B cell (primary cell): ENCODE data around the gene LRRN2. TPM values are rescaled to one million over a fixed set of nuclear protein-coding genes. Genes with fewer than 3 reads are reported as not detected.

ENCODE experiments used
- ATAC-seq: fragments of 200-7000 bp; cut with Tn5 transposase; one replicate; pipeline ENCODE4 v1.10.0; 2021; ENCODE audit warnings: low read depth, mild to moderate bottlenecking, moderate number of reproducible peaks, moderate library complexity
- CTCF ChIA-PET: fragments of 350-600 bp; sonication (Branson Sonifier 250); formaldehyde crosslinking; loops from one replicate; lab custom pipeline; 2021; ENCODE audit warnings: antibody characterized with exemption, inconsistent platforms; lab: Charles Lee
- POLR2A ChIA-PET: fragments of 350-600 bp; sonication (Branson Sonifier 250); formaldehyde crosslinking; loops from one replicate; lab custom pipeline; 2021; ENCODE audit warnings: antibody characterized with exemption; lab: Charles Lee
- DNase-seq: peaks from one replicate; pipeline ENCODE4 v3.0.0; 2013
- H2AFZ ChIP-seq: 2 replicates; pipeline ENCODE4 v1.6.1; 2012; ENCODE audit warnings: mild to moderate bottlenecking, low read depth, low read length; ENCODE audit not compliant: insufficient read depth, poor library complexity, severe bottlenecking
- H3K27ac ChIP-seq, 2 donors: 1 replicate in 1 of 2; 2 replicates in 1 of 2; pipeline ENCODE4 v1.5.1; 2012 to 2013; ENCODE audit warnings: low read length in 2 of 2, mild to moderate bottlenecking in 2 of 2, moderate library complexity in 1 of 2
- H3K27me3 ChIP-seq, 4 experiments: fragments of 200-600 bp in 1 of 4; sonication (generic) in 1 of 4; replicated peaks in 1 of 4; 1 replicate in 2 of 4; 2 replicates in 2 of 4; pipeline versions ENCODE4 v1.6.1 to v1.7.0; 2013 to 2016; ENCODE audit warnings: low read length in 3 of 4, mild to moderate bottlenecking in 2 of 4, mixed read lengths in 1 of 4, moderate library complexity in 1 of 4; ENCODE audit not compliant: insufficient read depth in 4 of 4, control insufficient read depth in 3 of 4; ENCODE audit errors: control extremely low read depth in 1 of 4
- H3K36me3 ChIP-seq, 2 experiments: replicated peaks in 1 of 2; 1 replicate in 1 of 2; 2 replicates in 1 of 2; pipeline versions ENCODE4 v1.6.1 to v1.7.1; 2013; ENCODE audit warnings: low read length in 1 of 2; ENCODE audit not compliant: insufficient read depth in 2 of 2, control insufficient read depth in 1 of 2; ENCODE audit errors: control extremely low read depth in 1 of 2, extremely low read depth in 1 of 2
- H3K4me1 ChIP-seq, 2 donors: fragments of 200-600 bp in 1 of 2; sonication (generic) in 1 of 2; 1 replicate in 1 of 2; 2 replicates in 1 of 2; pipeline versions ENCODE4 v1.5.1 to v1.6.1; 2013 to 2017; ENCODE audit warnings: low read length in 2 of 2; ENCODE audit not compliant: control insufficient read depth in 2 of 2, insufficient read depth in 2 of 2
- H3K4me2 ChIP-seq: replicated peaks from 2 replicates; pipeline ENCODE3; 2012; ENCODE audit warnings: mild to moderate bottlenecking, low read depth, low read length; ENCODE audit not compliant: poor library complexity, severe bottlenecking
- H3K4me3 ChIP-seq, 5 experiments: fragments of 200-600 bp in 1 of 5; sonication (generic) in 1 of 5; 1 replicate in 3 of 5; 2 replicates in 2 of 5; pipeline versions ENCODE4 v1.5.1 to v1.7.0; 2011 to 2016; ENCODE audit warnings: low read length in 4 of 5, mild to moderate bottlenecking in 4 of 5, low read depth in 2 of 5, control low read depth in 1 of 5, moderate library complexity in 1 of 5; ENCODE audit not compliant: insufficient read depth in 1 of 5; ENCODE audit errors: control extremely low read depth in 1 of 5, extremely low read depth in 1 of 5
- H3K79me2 ChIP-seq: fragments of 200-600 bp; sonication (generic); one replicate; pipeline ENCODE4 v1.6.0; 2016; ENCODE audit warnings: low read length; ENCODE audit not compliant: control insufficient read depth, insufficient read depth
- H3K9ac ChIP-seq: fragments of 200-600 bp; sonication (generic); 2 replicates; pipeline ENCODE4 v1.6.1; 2017; ENCODE audit warnings: mild to moderate bottlenecking, low read length, moderate library complexity
- H3K9me3 ChIP-seq, 3 donors: one replicate each; pipeline versions ENCODE4 v1.6.1 to v1.7.1; 2013; ENCODE audit warnings: low read length in 2 of 3; ENCODE audit not compliant: control insufficient read depth in 2 of 3, insufficient read depth in 1 of 3; ENCODE audit errors: control extremely low read depth in 1 of 3
- H4K20me1 ChIP-seq: 2 replicates; pipeline ENCODE4 v1.6.0; 2012; ENCODE audit warnings: mild to moderate bottlenecking, low read length; ENCODE audit not compliant: insufficient read depth, control insufficient read depth, poor library complexity, severe bottlenecking
- H3K27ac Mint-ChIP-seq: one replicate; pipeline ENCODE4 v1.8.0; 2021; ENCODE audit warnings: mixed read lengths
- H3K27me3 Mint-ChIP-seq: one replicate; pipeline ENCODE4 v1.8.0; 2021; ENCODE audit warnings: mixed read lengths
- H3K4me1 Mint-ChIP-seq: one replicate; pipeline ENCODE4 v1.8.0; 2021; ENCODE audit warnings: mixed read lengths
- H3K4me3 Mint-ChIP-seq: one replicate; pipeline ENCODE4 v1.8.0; 2021; ENCODE audit warnings: mixed read lengths
- H3K9me3 Mint-ChIP-seq: one replicate; pipeline ENCODE4 v1.8.0; 2022; ENCODE audit warnings: mixed read lengths; ENCODE audit not compliant: insufficient read depth
- EZH2 ChIP-seq: IDR thresholded peaks from 2 replicates; pipeline ENCODE4 v1.6.1; 2012; ENCODE audit warnings: borderline replicate concordance, low read depth, mild to moderate bottlenecking, moderate library complexity, low read length; ENCODE audit not compliant: insufficient read depth, poor library complexity, severe bottlenecking
- WGBS: methylation state at CpG from one replicate; pipeline ENCODE4 v1.1.5; 2013; ENCODE audit warnings: missing lambda C conversion rate; ENCODE audit not compliant: insufficient coverage; 5-methylcytosine and 5-hydroxymethylcytosine counted together
- intact Hi-C: fragments of 100-400 bp; cut with micrococcal nuclease; formaldehyde crosslinking; loops from one replicate; pipeline ENCODE4 v1.10.0; 2022
- polyA plus RNA-seq: library from polyadenylated mRNA; depleted of rRNA; stranded (reverse); fragments of >200 nt; gene quantifications from 2 replicates; pipeline ENCODE4 v1.2.3, GENCODE V29; 2012
- total RNA-seq, 2 donors: library from RNA; stranded (reverse); fragments of 120-200 nt in 1 of 2; gene quantifications; 1 replicate in 1 of 2; 2 replicates in 1 of 2; pipeline versions ENCODE4 v1.2.3 to v1.2.4, GENCODE V29; 2013 to 2022
- TF ChIP-seq, protein P1 (sequence below): fragments of 200-600 bp; IDR thresholded peaks from one replicate; pipeline ENCODE4 v1.8.0; 2022; ENCODE audit warnings: antibody characterized with exemption, mild to moderate bottlenecking

The LRRN2 gene
- total and polyA plus RNA-seq, 2 donors (not counting 1 experiment from before 2014, with no cell fraction given), result not detected

DNA sequence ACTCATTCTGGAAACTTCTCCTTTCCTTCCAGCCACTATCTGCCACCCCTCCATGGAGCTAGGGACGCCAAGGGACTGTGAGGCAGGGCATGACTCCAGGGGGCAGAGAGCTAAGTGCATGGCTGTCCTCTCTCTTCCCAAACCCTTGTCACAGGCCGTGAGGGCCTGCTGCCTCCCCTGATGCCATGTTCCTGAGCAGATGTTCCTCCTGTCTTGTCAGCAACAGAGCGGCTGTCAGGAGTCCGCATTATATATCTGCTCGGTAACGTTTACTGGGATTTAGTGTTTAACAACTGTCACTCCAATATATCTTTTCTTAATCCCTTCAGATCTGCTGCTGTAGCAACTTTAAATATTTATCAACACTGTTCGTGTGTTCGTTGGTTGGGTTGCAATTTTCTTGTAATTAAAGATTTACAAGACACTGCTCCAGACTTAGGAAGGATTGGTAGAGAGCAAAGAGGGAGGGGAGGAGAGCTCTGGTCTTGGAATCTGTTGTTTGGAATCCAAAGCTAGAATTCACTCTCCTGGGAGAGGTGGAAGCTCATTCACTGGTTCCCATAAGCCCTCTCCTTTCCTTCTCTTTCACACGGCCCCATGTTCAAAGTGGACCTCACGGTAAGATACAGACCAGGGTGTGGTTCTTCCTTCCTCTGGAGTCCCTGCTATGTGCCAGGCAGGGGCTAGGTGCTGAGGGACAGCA lies 93.1 kb downstream of the LRRN2 start:
- Mint-ChIP-seq H3K4me1 (peaks cover 12% of the 10 kb centered on the region), H3K27ac (no peak overlapping the region), H3K4me3 (no peak overlapping the region), H3K27me3 (no peaks in the 10 kb centered on the region), H3K9me3 (no peaks in the 10 kb centered on the region)
- no peak overlapping the region for H3K27ac ChIP-seq
- WGBS, result 85% methylated on average over 3 of the region's 10 CpGs
- no peak for ATAC-seq
- H3K9me3 ChIP-seq, result no peaks in the 10 kb centered on the region
- no peak overlapping the region for H2AFZ ChIP-seq
- no peak for TF ChIP-seq EZH2
- TF ChIP-seq, protein P1, sequence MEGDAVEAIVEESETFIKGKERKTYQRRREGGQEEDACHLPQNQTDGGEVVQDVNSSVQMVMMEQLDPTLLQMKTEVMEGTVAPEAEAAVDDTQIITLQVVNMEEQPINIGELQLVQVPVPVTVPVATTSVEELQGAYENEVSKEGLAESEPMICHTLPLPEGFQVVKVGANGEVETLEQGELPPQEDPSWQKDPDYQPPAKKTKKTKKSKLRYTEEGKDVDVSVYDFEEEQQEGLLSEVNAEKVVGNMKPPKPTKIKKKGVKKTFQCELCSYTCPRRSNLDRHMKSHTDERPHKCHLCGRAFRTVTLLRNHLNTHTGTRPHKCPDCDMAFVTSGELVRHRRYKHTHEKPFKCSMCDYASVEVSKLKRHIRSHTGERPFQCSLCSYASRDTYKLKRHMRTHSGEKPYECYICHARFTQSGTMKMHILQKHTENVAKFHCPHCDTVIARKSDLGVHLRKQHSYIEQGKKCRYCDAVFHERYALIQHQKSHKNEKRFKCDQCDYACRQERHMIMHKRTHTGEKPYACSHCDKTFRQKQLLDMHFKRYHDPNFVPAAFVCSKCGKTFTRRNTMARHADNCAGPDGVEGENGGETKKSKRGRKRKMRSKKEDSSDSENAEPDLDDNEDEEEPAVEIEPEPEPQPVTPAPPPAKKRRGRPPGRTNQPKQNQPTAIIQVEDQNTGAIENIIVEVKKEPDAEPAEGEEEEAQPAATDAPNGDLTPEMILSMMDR, result no peak
- DNase-seq, result no peak
- intact Hi-C loops, result no loop called here
- H3K4me2 ChIP-seq, result no peak overlapping the region
- CTCF ChIA-PET, result no interaction called here
- H3K36me3 ChIP-seq, result peaks cover 0 to 12% of the 10 kb centered on the region in 2 experiments
- no peaks in the 10 kb centered on the region for H3K79me2 ChIP-seq
- no peaks in the 10 kb centered on the region for H3K27me3 ChIP-seq
- peaks cover 0 to 14% of the 10 kb centered on the region in 2 donors for H3K4me1 ChIP-seq
- POLR2A ChIA-PET, result no interaction called here
- H3K4me3 ChIP-seq, result no peak overlapping the region
- no peaks in the 10 kb centered on the region for H4K20me1 ChIP-seq
- H3K9ac ChIP-seq, result no peak overlapping the region

DNA sequence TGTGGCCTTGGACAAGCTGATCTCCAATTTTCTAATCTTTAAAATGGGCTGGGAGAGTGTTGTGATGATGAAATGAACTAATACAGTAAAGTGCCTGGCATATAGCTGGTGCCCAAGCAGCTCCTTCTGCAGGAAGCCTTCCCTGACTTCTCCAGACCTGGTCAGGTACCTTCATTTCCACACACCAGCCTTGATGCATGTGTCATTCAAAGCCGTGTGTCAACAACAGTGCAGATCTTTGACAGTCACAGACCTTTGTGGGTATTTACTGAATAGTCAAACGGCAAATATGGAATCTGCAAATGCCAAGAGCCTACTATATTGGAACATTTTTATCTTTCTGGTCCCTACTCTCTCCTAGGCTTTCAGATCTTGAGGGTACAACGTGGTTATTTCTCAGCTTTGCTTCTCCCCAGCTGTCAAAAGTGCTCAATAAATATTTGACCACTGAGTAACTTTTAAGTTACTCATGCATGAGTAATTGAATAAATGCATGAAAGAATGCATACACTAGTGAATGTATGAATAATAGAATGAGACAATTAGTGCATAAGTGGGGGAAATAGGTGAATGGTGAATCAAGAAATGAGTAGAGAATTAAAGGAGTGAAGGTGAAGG lies 94.0 kb downstream of the LRRN2 start:
- Histone ChIP-seq H3K9me3 (no peaks in the 10 kb centered on the region), H3K27ac (no peak overlapping the region), H3K4me3 (no peak overlapping the region), H3K79me2 (no peaks in the 10 kb centered on the region), H3K9ac (no peak overlapping the region), H3K4me1 (peaks cover 0 to 14% of the 10 kb centered on the region in 2 donors), H4K20me1 (no peaks in the 10 kb centered on the region), H3K36me3 (peaks cover 0 to 8% of the 10 kb centered on the region in 2 experiments), H3K27me3 (no peaks in the 10 kb centered on the region), H2AFZ (no peak overlapping the region), H3K4me2 (no peak overlapping the region)
- H3K27ac Mint-ChIP-seq, result no peak overlapping the region
- no peaks in the 10 kb centered on the region for H3K27me3 Mint-ChIP-seq
- no peak overlapping the region for H3K4me3 Mint-ChIP-seq
- H3K4me1 Mint-ChIP-seq, result peaks cover 12% of the 10 kb centered on the region
- no peak for DNase-seq
- no peak for ATAC-seq
- ChIA-PET CTCF (no interaction called here), POLR2A (no interaction called here)
- WGBS, result no CpG with 5 or more reads among the region's 3 CpGs
- TF ChIP-seq, protein P1, result no peak
- no peak for TF ChIP-seq EZH2
- H3K9me3 Mint-ChIP-seq, result no peaks in the 10 kb centered on the region
- intact Hi-C loops, result no loop called here
